Natural killer cell (primary cell): ENCODE measurements around the gene COX17. TPM values are rescaled to one million over a fixed set of nuclear protein-coding genes. Genes with fewer than 3 reads are reported as not detected.

Experiments used
- ATAC-seq, 3 donors: fragments of 150-1000 bp in 2 of 3; fragments of 200-7000 bp in 1 of 3; cut with Tn5 transposase; 1 replicate in 1 of 3; 2 replicates in 2 of 3; pipeline ENCODE4 v1.10.0; 2021; ENCODE audit warnings: mild to moderate bottlenecking in 2 of 3, moderate library complexity in 2 of 3
- DNase-seq, 2 donors: peaks; one replicate each; pipeline versions ENCODE4 v3.0.0 to v3.0.0-alpha.2; 2013 to 2021; ENCODE audit warnings: mixed read lengths in 1 of 2
- H3K27ac ChIP-seq: one replicate; pipeline ENCODE4 v1.5.1; 2013; ENCODE audit warnings: mild to moderate bottlenecking, low read length
- H3K27me3 ChIP-seq: one replicate; pipeline ENCODE4 v1.6.1; 2013; ENCODE audit warnings: low read length; ENCODE audit not compliant: control insufficient read depth, insufficient read depth
- H3K36me3 ChIP-seq: one replicate; pipeline ENCODE4 v1.6.1; 2013; ENCODE audit warnings: low read length; ENCODE audit not compliant: control insufficient read depth, insufficient read depth
- H3K4me1 ChIP-seq: one replicate; pipeline ENCODE4 v1.6.1; 2013; ENCODE audit warnings: low read length; ENCODE audit not compliant: control insufficient read depth, insufficient read depth
- H3K4me3 ChIP-seq: one replicate; pipeline ENCODE4 v1.5.1; 2013; ENCODE audit warnings: low read length
- H3K9me3 ChIP-seq: one replicate; pipeline ENCODE4 v1.6.1; 2013; ENCODE audit warnings: low read length; ENCODE audit not compliant: control insufficient read depth, insufficient read depth
- H3K27ac Mint-ChIP-seq, 2 donors: one replicate each; pipeline ENCODE4 v1.8.0; 2022; ENCODE audit warnings: mild to moderate bottlenecking in 2 of 2, mixed read lengths in 2 of 2, moderate library complexity in 1 of 2
- H3K27me3 Mint-ChIP-seq, 2 donors: one replicate each; pipeline ENCODE4 v1.8.0; 2022; ENCODE audit warnings: low read depth in 2 of 2, mixed read lengths in 2 of 2
- H3K36me3 Mint-ChIP-seq: one replicate; pipeline ENCODE4 v1.8.0; 2022; ENCODE audit warnings: mixed read lengths
- H3K4me1 Mint-ChIP-seq, 2 donors: one replicate each; pipeline ENCODE4 v1.8.0; 2022; ENCODE audit warnings: mixed read lengths in 2 of 2
- H3K4me3 Mint-ChIP-seq: one replicate; pipeline ENCODE4 v1.8.0; 2022; ENCODE audit warnings: mild to moderate bottlenecking, moderate library complexity, mixed read lengths
- H3K9me3 Mint-ChIP-seq, 2 donors: one replicate each; pipeline ENCODE4 v1.8.0; 2022; ENCODE audit warnings: mixed read lengths in 2 of 2
- WGBS: methylation state at CpG from one replicate; pipeline ENCODE4 v1.1.7; 2013; ENCODE audit warnings: missing lambda C conversion rate; ENCODE audit not compliant: insufficient coverage; 5-methylcytosine and 5-hydroxymethylcytosine counted together
- intact Hi-C: fragments of 100-400 bp; cut with micrococcal nuclease; formaldehyde crosslinking; loops from one replicate; pipeline ENCODE4 v1.14.2; 2022
- total RNA-seq, 4 donors: library from RNA; stranded (reverse); fragments of 120-200 nt in 1 of 4; gene quantifications; one replicate each; pipeline versions ENCODE4 v1.2.3 to v1.2.4, GENCODE V29; 2013 to 2022
- TF ChIP-seq, protein P1 (sequence below): fragments of 200-600 bp; IDR thresholded peaks from one replicate; pipeline ENCODE4 v1.8.0; 2022; ENCODE audit warnings: antibody characterized with exemption

Gene COX17
- total RNA-seq, 3 donors from 2014 or later (not counting 1 experiment from before 2014, with no cell fraction given) = 35.6 to 44.8 (median 40.6) TPM

DNA sequence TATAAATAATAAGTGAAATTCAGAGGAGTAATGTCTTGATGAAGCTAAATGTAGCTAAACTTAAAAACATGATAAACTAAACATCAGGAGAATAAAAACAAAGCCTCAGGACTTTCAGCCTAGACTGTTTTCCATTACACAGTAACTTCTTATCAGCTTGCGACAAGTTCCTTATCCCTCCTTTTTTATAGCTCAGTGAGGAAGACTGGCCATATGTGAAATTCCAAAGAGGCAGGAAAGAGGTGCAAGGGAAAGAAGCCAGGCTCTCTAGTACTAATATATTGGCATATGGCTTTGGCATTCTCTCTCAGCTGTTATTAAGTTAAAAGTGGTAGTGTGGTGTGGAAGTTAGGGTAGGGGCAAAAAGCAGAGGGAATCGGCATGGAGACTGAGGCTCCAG lies 4.4 kb downstream of the COX17 start:
- H3K27me3 ChIP-seq = no peaks in the 10 kb centered on the region
- DNase-seq = no peak
- H3K27ac ChIP-seq = no peak overlapping the region
- Mint-ChIP-seq H3K36me3 (peaks cover 7% of the 10 kb centered on the region), H3K27me3 (no peaks in the 10 kb centered on the region), H3K4me3 (no peak overlapping the region), H3K27ac (peak overlapping the region in 1 of 2 donors; percentile 48), H3K9me3 (no peaks in the 10 kb centered on the region), H3K4me1 (peaks cover 33 to 36% of the 10 kb centered on the region in 2 donors)
- WGBS = 93% methylated on average over 2 of the region's 2 CpGs
- TF ChIP-seq, protein P1, sequence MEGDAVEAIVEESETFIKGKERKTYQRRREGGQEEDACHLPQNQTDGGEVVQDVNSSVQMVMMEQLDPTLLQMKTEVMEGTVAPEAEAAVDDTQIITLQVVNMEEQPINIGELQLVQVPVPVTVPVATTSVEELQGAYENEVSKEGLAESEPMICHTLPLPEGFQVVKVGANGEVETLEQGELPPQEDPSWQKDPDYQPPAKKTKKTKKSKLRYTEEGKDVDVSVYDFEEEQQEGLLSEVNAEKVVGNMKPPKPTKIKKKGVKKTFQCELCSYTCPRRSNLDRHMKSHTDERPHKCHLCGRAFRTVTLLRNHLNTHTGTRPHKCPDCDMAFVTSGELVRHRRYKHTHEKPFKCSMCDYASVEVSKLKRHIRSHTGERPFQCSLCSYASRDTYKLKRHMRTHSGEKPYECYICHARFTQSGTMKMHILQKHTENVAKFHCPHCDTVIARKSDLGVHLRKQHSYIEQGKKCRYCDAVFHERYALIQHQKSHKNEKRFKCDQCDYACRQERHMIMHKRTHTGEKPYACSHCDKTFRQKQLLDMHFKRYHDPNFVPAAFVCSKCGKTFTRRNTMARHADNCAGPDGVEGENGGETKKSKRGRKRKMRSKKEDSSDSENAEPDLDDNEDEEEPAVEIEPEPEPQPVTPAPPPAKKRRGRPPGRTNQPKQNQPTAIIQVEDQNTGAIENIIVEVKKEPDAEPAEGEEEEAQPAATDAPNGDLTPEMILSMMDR = no peak
- H3K9me3 ChIP-seq = no peaks in the 10 kb centered on the region
- ATAC-seq = no peak
- H3K4me1 ChIP-seq = no peaks in the 10 kb centered on the region
- H3K4me3 ChIP-seq = no peak overlapping the region
- H3K36me3 ChIP-seq = peaks cover 59% of the 10 kb centered on the region
- intact Hi-C loops = loop anchor here (10.0 kb wide), 1 partner anchor 422 kb away; the partner anchor contains the start of gene GSK3B

DNA sequence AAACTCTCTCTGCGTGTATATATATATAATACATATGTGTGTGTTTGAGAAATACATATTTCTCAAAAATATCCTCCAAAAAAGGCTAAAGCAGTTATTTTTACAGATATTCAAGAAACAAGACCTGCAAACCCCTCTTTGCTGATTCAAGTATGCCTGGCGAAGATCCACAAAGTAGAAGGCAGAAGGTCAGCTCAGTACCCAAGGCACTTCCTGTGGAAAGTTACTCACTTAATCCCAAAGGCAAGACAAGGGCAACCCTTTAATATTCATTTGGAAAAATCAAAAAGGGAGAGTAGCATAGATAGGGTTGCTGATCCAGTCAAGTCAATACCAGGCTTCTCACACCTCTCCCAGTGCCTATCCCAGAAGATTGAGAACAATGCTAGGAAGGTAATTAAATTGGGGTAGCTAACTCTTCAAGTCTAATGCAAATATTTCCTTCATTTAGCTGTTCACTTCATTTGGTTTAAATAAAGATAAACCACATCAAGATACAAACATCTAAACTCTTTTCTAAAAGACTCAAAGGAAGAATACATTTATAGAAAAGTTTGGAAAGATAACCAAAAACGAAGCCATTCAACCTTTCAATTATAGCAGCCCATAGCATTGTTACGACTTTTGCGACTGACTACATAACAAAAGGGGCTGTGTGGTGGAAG lies 7.2 kb downstream of the COX17 start:
- Histone ChIP-seq H3K4me3 (no peak overlapping the region), H3K36me3 (peaks cover 59% of the 10 kb centered on the region), H3K4me1 (no peaks in the 10 kb centered on the region), H3K9me3 (no peaks in the 10 kb centered on the region), H3K27me3 (no peaks in the 10 kb centered on the region), H3K27ac (no peak overlapping the region)
- H3K9me3 Mint-ChIP-seq = no peaks in the 10 kb centered on the region
- TF ChIP-seq, protein P1 = no peak
- WGBS = 89% methylated on average over 1 of the region's 5 CpGs
- H3K27ac Mint-ChIP-seq = peak overlapping the region; percentile 45 to 51
- H3K4me1 Mint-ChIP-seq = peaks cover 7 to 8% of the 10 kb centered on the region in 2 donors
- DNase-seq (no peak), ATAC-seq (no peak)
- H3K27me3 Mint-ChIP-seq = no peaks in the 10 kb centered on the region
- intact Hi-C loops = loop anchor here (10.0 kb wide), 1 partner anchor 425 kb away; the partner anchor contains the start of gene GSK3B
- H3K4me3 Mint-ChIP-seq = no peak overlapping the region
- peaks cover 7% of the 10 kb centered on the region for H3K36me3 Mint-ChIP-seq

DNA sequence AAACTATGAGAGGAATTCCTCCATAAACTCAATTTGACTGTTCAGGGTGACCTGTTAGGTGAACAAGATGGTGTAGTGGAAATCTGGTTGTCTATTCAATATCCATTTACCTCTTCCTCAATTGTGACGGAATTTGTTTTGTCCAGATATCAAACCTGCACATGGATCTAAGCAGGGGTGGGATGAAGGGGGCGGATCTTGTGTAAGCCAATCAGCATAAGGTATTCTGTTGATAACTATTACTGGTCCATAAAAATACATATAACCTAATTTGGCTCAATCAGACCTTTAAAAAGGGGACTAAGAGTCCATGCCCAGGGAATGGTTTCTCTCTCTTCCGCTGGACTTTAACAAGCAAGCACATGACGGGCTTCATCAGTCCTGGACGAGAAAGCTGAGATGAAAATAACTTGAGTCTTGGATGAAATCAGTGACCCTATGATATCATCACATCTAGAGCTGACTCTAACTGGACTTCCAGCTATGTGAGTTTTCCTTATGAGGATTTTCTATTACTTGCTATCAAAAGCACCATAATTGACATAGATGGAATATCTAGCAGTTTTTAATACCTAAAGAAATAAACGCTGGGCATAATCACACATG lies 11.1 kb downstream of the COX17 start:
- H3K4me1 ChIP-seq = no peaks in the 10 kb centered on the region
- Mint-ChIP-seq H3K27me3 (no peaks in the 10 kb centered on the region), H3K36me3 (no peaks in the 10 kb centered on the region), H3K9me3 (no peaks in the 10 kb centered on the region), H3K4me3 (no peak overlapping the region), H3K4me1 (peaks cover 4 to 5% of the 10 kb centered on the region in 2 donors), H3K27ac (peak overlapping the region in 1 of 2 donors; percentile 39)
- ATAC-seq = no peak
- H3K4me3 ChIP-seq = no peak overlapping the region
- 89% methylated on average over 3 of the region's 6 CpGs for WGBS
- H3K27ac ChIP-seq = no peak overlapping the region
- H3K27me3 ChIP-seq = no peaks in the 10 kb centered on the region
- H3K9me3 ChIP-seq = no peaks in the 10 kb centered on the region
- no peak for DNase-seq
- intact Hi-C loops = no loop called here
- H3K36me3 ChIP-seq = peaks cover 25% of the 10 kb centered on the region
- TF ChIP-seq, protein P1 = no peak
